ENCODE results near the gene ZCCHC2. TPM values are rescaled to one million over a fixed set of nuclear protein-coding genes. Genes with fewer than 3 reads are reported as not detected.
A peak's percentile ranks its signal among the peaks of the same experiment; 100 is the strongest.

Gene ZCCHC2
- polyA plus RNA-seq, 3 donors: 12.3 to 17.6 (median 15.1) TPM

GRCh38 chr18:62616331-62616805 is 93.5 kb downstream of the ZCCHC2 start:
- no peak for DNase-seq (ENCODE audit: extremely low read depth in 1 of 11, low read depth in 9 of 11, low spot score in 4 of 11)

- DNase-seq (ENCODE audit: extremely low read depth in 1 of 11, low read depth in 9 of 11, low spot score in 4 of 11): no peak
These were observed 95.2 kb downstream of the ZCCHC2 start for GRCh38 chr18:62617793-62618591.

GRCh38 chr18:62618735-62619134 is 95.9 kb downstream of the ZCCHC2 start:
- no peak for DNase-seq (ENCODE audit: extremely low read depth in 1 of 11, low read depth in 9 of 11, low spot score in 4 of 11)

GRCh38 chr18:62621546-62621945 is 98.7 kb downstream of the ZCCHC2 start:
- DNase-seq (ENCODE audit: extremely low read depth in 1 of 11, low read depth in 9 of 11, low spot score in 4 of 11): peak in 1 of 11 donors; percentile 21

- peak in 1 of 11 donors; percentile 49 for DNase-seq (ENCODE audit: extremely low read depth in 1 of 11, low read depth in 9 of 11, low spot score in 4 of 11)
These were observed 102.2 kb downstream of the ZCCHC2 start for GRCh38 chr18:62625019-62625418.

Other genes starting within 250 kb of the ZCCHC2 start
- gene TNFRSF11A, start 197.7 kb upstream of the ZCCHC2 start, polyA plus RNA-seq (ENCODE audit: insufficient read length in 3 of 3): 1 to 10 TPM; 2.0 to 2.3 (median 2.2) TPM
- 10 to 100 TPM; 17.3 to 20.3 (median 18.8) TPM for gene PHLPP1, start 192.5 kb downstream of the ZCCHC2 start, polyA plus RNA-seq (ENCODE audit: insufficient read length in 3 of 3)

Data from renal cortex interstitium (tissue), 11 donors.